Measurements from ENCODE around the gene TCP11L1. TPM values are rescaled to one million over a fixed set of nuclear protein-coding genes. Genes with fewer than 3 reads are reported as not detected.
A peak's percentile ranks its signal among the peaks of the same experiment; 100 is the strongest.

The TCP11L1 gene
- 10 to 100 TPM in 2 of 3 donors, 1 to 10 TPM in 1; 8.2 to 14.1 (median 11.1) TPM for total RNA-seq

GRCh38 chr11:33039274-33040032 lies at the start of gene TCP11L1:
TSS of gene TCP11L1 (plus strand) at chr11:33039572. CDS start at chr11:33043774, 4,202 bp downstream.
- ATAC-seq (peak; percentile 79 to 85), DNase-seq (peak; percentile 76)
- H3K36me3 Mint-ChIP-seq (ENCODE audit: insufficient read depth) = no peaks in the 10 kb centered on the region
- H3K4me1 Mint-ChIP-seq (ENCODE audit: low read depth) = peaks cover 24% of the 10 kb centered on the region
- H3K27me3 Mint-ChIP-seq (ENCODE audit: low read depth) = peaks cover 2% of the 10 kb centered on the region
- H3K9me3 Mint-ChIP-seq = no peaks in the 10 kb centered on the region
- H3K4me3 Mint-ChIP-seq = peak within 1 kb of the TSS; percentile 93

GRCh38 chr11:32990481-32990880 lies 48.9 kb upstream of the TCP11L1 start:
- no peaks in the 10 kb centered on the region for H3K27me3 Mint-ChIP-seq (ENCODE audit: low read depth)
- no peak for DNase-seq
- no peaks in the 10 kb centered on the region for H3K4me1 Mint-ChIP-seq (ENCODE audit: low read depth)
- peaks cover 13% of the 10 kb centered on the region for H3K9me3 Mint-ChIP-seq
- ATAC-seq = no peak
- H3K36me3 Mint-ChIP-seq (ENCODE audit: insufficient read depth) = peaks cover 3% of the 10 kb centered on the region
- H3K4me3 Mint-ChIP-seq = no peak overlapping the region

- H3K9me3 Mint-ChIP-seq = peaks cover 13% of the 10 kb centered on the region
- no peaks in the 10 kb centered on the region for H3K4me1 Mint-ChIP-seq (ENCODE audit: low read depth)
- DNase-seq = no peak
- ATAC-seq = no peak
- no peak overlapping the region for H3K4me3 Mint-ChIP-seq
- H3K27me3 Mint-ChIP-seq (ENCODE audit: low read depth) = no peaks in the 10 kb centered on the region
- H3K36me3 Mint-ChIP-seq (ENCODE audit: insufficient read depth) = peaks cover 3% of the 10 kb centered on the region
Observed at GRCh38 chr11:32991427-32991826, 47.9 kb upstream of the TCP11L1 start.

GRCh38 chr11:32991898-32992297 lies 47.5 kb upstream of the TCP11L1 start:
- Mint-ChIP-seq H3K4me3 (no peak overlapping the region), H3K9me3 (peaks cover 13% of the 10 kb centered on the region), H3K27me3 (ENCODE audit: low read depth) (no peaks in the 10 kb centered on the region), H3K4me1 (ENCODE audit: low read depth) (no peaks in the 10 kb centered on the region), H3K36me3 (ENCODE audit: insufficient read depth) (peaks cover 3% of the 10 kb centered on the region)
- ATAC-seq (no peak), DNase-seq (no peak)

GRCh38 chr11:33000181-33000580 lies 39.2 kb upstream of the TCP11L1 start:
- Mint-ChIP-seq H3K4me1 (ENCODE audit: low read depth) (peaks cover 11% of the 10 kb centered on the region), H3K27me3 (ENCODE audit: low read depth) (peaks cover 5% of the 10 kb centered on the region), H3K9me3 (peaks cover 10% of the 10 kb centered on the region), H3K36me3 (ENCODE audit: insufficient read depth) (no peaks in the 10 kb centered on the region), H3K4me3 (no peak overlapping the region)
- ATAC-seq (no peak), DNase-seq (no peak)

- Mint-ChIP-seq H3K9me3 (peaks cover 10% of the 10 kb centered on the region), H3K27me3 (ENCODE audit: low read depth) (peaks cover 5% of the 10 kb centered on the region), H3K4me3 (no peak overlapping the region), H3K36me3 (ENCODE audit: insufficient read depth) (no peaks in the 10 kb centered on the region), H3K4me1 (ENCODE audit: low read depth) (peaks cover 22% of the 10 kb centered on the region)
- ATAC-seq = no peak
- no peak for DNase-seq
Observed at GRCh38 chr11:33001281-33001680, 38.1 kb upstream of the TCP11L1 start.

GRCh38 chr11:33001751-33002542 lies 37.4 kb upstream of the TCP11L1 start:
- Mint-ChIP-seq H3K27me3 (ENCODE audit: low read depth) (peaks cover 5% of the 10 kb centered on the region), H3K4me3 (no peak overlapping the region), H3K36me3 (ENCODE audit: insufficient read depth) (no peaks in the 10 kb centered on the region), H3K9me3 (peaks cover 10% of the 10 kb centered on the region), H3K4me1 (ENCODE audit: low read depth) (peaks cover 26% of the 10 kb centered on the region)
- no peak for DNase-seq
- ATAC-seq = no peak

- no peak overlapping the region for H3K4me3 Mint-ChIP-seq
- no peaks in the 10 kb centered on the region for H3K9me3 Mint-ChIP-seq
- H3K4me1 Mint-ChIP-seq (ENCODE audit: low read depth) = peaks cover 28% of the 10 kb centered on the region
- no peaks in the 10 kb centered on the region for H3K27me3 Mint-ChIP-seq (ENCODE audit: low read depth)
- H3K36me3 Mint-ChIP-seq (ENCODE audit: insufficient read depth) = no peaks in the 10 kb centered on the region
- no peak for DNase-seq
- peak; percentile 48 to 62 for ATAC-seq
Observed at GRCh38 chr11:33005175-33005574, 34.2 kb upstream of the TCP11L1 start.

GRCh38 chr11:33006010-33006409 lies 33.4 kb upstream of the TCP11L1 start:
- Mint-ChIP-seq H3K4me3 (no peak overlapping the region), H3K27me3 (ENCODE audit: low read depth) (no peaks in the 10 kb centered on the region), H3K36me3 (ENCODE audit: insufficient read depth) (no peaks in the 10 kb centered on the region), H3K4me1 (ENCODE audit: low read depth) (peaks cover 30% of the 10 kb centered on the region), H3K9me3 (no peaks in the 10 kb centered on the region)
- ATAC-seq = no peak
- no peak for DNase-seq

GRCh38 chr11:33013755-33014154 lies 25.6 kb upstream of the TCP11L1 start:
- no peaks in the 10 kb centered on the region for H3K9me3 Mint-ChIP-seq
- no peak for ATAC-seq
- H3K36me3 Mint-ChIP-seq (ENCODE audit: insufficient read depth) = no peaks in the 10 kb centered on the region
- H3K4me3 Mint-ChIP-seq = no peak overlapping the region
- peaks cover 23% of the 10 kb centered on the region for H3K27me3 Mint-ChIP-seq (ENCODE audit: low read depth)
- H3K4me1 Mint-ChIP-seq (ENCODE audit: low read depth) = peaks cover 32% of the 10 kb centered on the region
- DNase-seq = no peak

- peak within 1 kb of the TSS; percentile 77 for H3K4me3 Mint-ChIP-seq
- DNase-seq (peak; percentile 77), ATAC-seq (peak; percentile 69 to 73)
- peaks cover 26% of the 10 kb centered on the region for H3K27me3 Mint-ChIP-seq (ENCODE audit: low read depth)
- H3K36me3 Mint-ChIP-seq (ENCODE audit: insufficient read depth) = no peaks in the 10 kb centered on the region
- H3K4me1 Mint-ChIP-seq (ENCODE audit: low read depth) = peaks cover 29% of the 10 kb centered on the region
- H3K9me3 Mint-ChIP-seq = no peaks in the 10 kb centered on the region
Observed at GRCh38 chr11:33015621-33016551, 23.5 kb upstream of the TCP11L1 start, which contains the start of gene DEPDC7. TSS of gene DEPDC7 (plus strand) at chr11:33015878. CDS start at chr11:33015956, 78 bp downstream.

- H3K36me3 Mint-ChIP-seq (ENCODE audit: insufficient read depth) = no peaks in the 10 kb centered on the region
- ATAC-seq = no peak
- H3K4me1 Mint-ChIP-seq (ENCODE audit: low read depth) = peaks cover 27% of the 10 kb centered on the region
- H3K27me3 Mint-ChIP-seq (ENCODE audit: low read depth) = peaks cover 26% of the 10 kb centered on the region
- H3K4me3 Mint-ChIP-seq = peak overlapping the region; percentile 74
- DNase-seq = no peak
- no peaks in the 10 kb centered on the region for H3K9me3 Mint-ChIP-seq
Observed at GRCh38 chr11:33016654-33017053, 22.7 kb upstream of the TCP11L1 start.

GRCh38 chr11:33017478-33017877 lies 21.9 kb upstream of the TCP11L1 start:
- no peak for ATAC-seq
- Mint-ChIP-seq H3K4me3 (no peak overlapping the region), H3K4me1 (ENCODE audit: low read depth) (peaks cover 27% of the 10 kb centered on the region), H3K36me3 (ENCODE audit: insufficient read depth) (no peaks in the 10 kb centered on the region), H3K9me3 (no peaks in the 10 kb centered on the region), H3K27me3 (ENCODE audit: low read depth) (peaks cover 26% of the 10 kb centered on the region)
- no peak for DNase-seq

GRCh38 chr11:33017965-33018364 lies 21.4 kb upstream of the TCP11L1 start:
- ATAC-seq = no peak
- Mint-ChIP-seq H3K4me3 (no peak overlapping the region), H3K36me3 (ENCODE audit: insufficient read depth) (no peaks in the 10 kb centered on the region), H3K9me3 (no peaks in the 10 kb centered on the region), H3K27me3 (ENCODE audit: low read depth) (peaks cover 26% of the 10 kb centered on the region), H3K4me1 (ENCODE audit: low read depth) (peaks cover 24% of the 10 kb centered on the region)
- no peak for DNase-seq
